A673 (cell line): Measurements from ENCODE around the gene DPYD.

Experiments
- CTCF ChIP-seq: fragments of 300-800, 200-600 bp; sonication (generic); conservative IDR thresholded peaks from 2 replicates; pipeline ENCODE4 v1.5.1; 2017; ENCODE audit warnings: low read depth, mild to moderate bottlenecking, antibody characterized with exemption, low read length, moderate library complexity, mixed read lengths
- EZH2 ChIP-seq: fragments of 200-600 bp; sonication (generic); IDR thresholded peaks from 2 replicates; pipeline ENCODE4 v1.6.1; 2017; ENCODE audit warnings: borderline replicate concordance, low read depth, mild to moderate bottlenecking, mixed read lengths, antibody characterized with exemption, low read length; ENCODE audit not compliant: poor library complexity, severe bottlenecking

- TF ChIP-seq CTCF (no peak), EZH2 (no peak)
Observed at GRCh38 chr1:97853221-97853620, 67.6 kb downstream of the DPYD start.
